ENCODE data around the gene PPM1M. TPM values are rescaled to one million over a fixed set of nuclear protein-coding genes. Genes with fewer than 3 reads are reported as not detected.

Gene PPM1M
- polyA plus RNA-seq, 1 donor from 2014 or later: 1.1 TPM

DNA sequence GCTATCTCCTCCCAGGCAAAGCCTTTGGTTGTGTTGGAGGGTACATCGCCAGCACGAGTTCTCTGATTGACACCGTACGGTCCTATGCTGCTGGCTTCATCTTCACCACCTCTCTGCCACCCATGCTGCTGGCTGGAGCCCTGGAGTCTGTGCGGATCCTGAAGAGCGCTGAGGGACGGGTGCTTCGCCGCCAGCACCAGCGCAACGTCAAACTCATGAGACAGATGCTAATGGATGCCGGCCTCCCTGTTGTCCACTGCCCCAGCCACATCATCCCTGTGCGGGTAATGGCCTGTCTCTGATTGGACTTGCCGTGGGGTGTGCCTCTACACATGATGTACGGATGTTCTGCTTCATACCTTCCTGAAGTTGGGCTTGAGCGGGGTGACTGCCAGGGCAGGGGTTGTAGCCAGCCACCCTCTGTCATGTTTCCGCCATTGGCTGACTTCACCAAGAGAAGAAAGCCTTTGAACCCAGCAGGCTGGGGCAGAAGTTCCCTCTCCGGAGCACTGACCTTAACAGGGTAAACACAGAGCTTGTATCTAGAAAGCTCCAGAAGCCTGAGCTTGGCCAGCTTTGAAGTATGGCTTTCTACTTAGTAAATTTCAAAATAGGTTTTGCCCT lies 34.2 kb upstream of the PPM1M start:
- Histone ChIP-seq H3K4me2 (ENCODE audit: low read length) (no peak overlapping the region), H3K27me3 (ENCODE audit: insufficient read depth, low read depth, low read length) (no peaks in the 10 kb centered on the region), H3K27ac (ENCODE audit: low read length) (no peak overlapping the region), H2AFZ (ENCODE audit: low read depth, low read length) (no peak overlapping the region), H3F3A (ENCODE audit: insufficient read depth, low read length, poor library complexity, severe bottlenecking) (no peaks in the 10 kb centered on the region), H3K79me2 (replicated peaks; ENCODE audit: insufficient read depth, low read length) (no peaks in the 10 kb centered on the region), H3K9ac (ENCODE audit: low read length) (no peak overlapping the region), H3K4me3 (ENCODE audit: low read length) (no peak overlapping the region), H3K9me2 (ENCODE audit: insufficient read depth, low read length) (no peaks in the 10 kb centered on the region), H3K36me3 (ENCODE audit: insufficient read depth, low read length) (peaks cover 3% of the 10 kb centered on the region), H3K9me3 (ENCODE audit: low read length) (no peaks in the 10 kb centered on the region), H4K20me1 (ENCODE audit: insufficient read depth) (no peaks in the 10 kb centered on the region)
- TF ChIP-seq TAF1 (IDR thresholded peaks at IDR 0.05; ENCODE audit: low read depth): no peak
- TF ChIP-seq, protein P1, sequence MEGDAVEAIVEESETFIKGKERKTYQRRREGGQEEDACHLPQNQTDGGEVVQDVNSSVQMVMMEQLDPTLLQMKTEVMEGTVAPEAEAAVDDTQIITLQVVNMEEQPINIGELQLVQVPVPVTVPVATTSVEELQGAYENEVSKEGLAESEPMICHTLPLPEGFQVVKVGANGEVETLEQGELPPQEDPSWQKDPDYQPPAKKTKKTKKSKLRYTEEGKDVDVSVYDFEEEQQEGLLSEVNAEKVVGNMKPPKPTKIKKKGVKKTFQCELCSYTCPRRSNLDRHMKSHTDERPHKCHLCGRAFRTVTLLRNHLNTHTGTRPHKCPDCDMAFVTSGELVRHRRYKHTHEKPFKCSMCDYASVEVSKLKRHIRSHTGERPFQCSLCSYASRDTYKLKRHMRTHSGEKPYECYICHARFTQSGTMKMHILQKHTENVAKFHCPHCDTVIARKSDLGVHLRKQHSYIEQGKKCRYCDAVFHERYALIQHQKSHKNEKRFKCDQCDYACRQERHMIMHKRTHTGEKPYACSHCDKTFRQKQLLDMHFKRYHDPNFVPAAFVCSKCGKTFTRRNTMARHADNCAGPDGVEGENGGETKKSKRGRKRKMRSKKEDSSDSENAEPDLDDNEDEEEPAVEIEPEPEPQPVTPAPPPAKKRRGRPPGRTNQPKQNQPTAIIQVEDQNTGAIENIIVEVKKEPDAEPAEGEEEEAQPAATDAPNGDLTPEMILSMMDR (IDR thresholded peaks at IDR 0.05; ENCODE audit: poor library complexity, severe bottlenecking): no peak
- TF ChIP-seq EZH2 (IDR thresholded peaks at IDR 0.05; ENCODE audit: borderline replicate concordance, insufficient read depth, low read length, poor library complexity, severe bottlenecking): no peak
- no peak for TF ChIP-seq MXI1 (conservative IDR thresholded peaks at IDR 0.05; ENCODE audit: poor library complexity, severe bottlenecking)
- no peak for TF ChIP-seq SMC3 (conservative IDR thresholded peaks at IDR 0.05; ENCODE audit: poor library complexity)
- no peak for TF ChIP-seq POLR2AphosphoS5 (IDR thresholded peaks at IDR 0.05)
- TF ChIP-seq RAD21 (conservative IDR thresholded peaks at IDR 0.05): no peak
- TF ChIP-seq, protein P2, sequence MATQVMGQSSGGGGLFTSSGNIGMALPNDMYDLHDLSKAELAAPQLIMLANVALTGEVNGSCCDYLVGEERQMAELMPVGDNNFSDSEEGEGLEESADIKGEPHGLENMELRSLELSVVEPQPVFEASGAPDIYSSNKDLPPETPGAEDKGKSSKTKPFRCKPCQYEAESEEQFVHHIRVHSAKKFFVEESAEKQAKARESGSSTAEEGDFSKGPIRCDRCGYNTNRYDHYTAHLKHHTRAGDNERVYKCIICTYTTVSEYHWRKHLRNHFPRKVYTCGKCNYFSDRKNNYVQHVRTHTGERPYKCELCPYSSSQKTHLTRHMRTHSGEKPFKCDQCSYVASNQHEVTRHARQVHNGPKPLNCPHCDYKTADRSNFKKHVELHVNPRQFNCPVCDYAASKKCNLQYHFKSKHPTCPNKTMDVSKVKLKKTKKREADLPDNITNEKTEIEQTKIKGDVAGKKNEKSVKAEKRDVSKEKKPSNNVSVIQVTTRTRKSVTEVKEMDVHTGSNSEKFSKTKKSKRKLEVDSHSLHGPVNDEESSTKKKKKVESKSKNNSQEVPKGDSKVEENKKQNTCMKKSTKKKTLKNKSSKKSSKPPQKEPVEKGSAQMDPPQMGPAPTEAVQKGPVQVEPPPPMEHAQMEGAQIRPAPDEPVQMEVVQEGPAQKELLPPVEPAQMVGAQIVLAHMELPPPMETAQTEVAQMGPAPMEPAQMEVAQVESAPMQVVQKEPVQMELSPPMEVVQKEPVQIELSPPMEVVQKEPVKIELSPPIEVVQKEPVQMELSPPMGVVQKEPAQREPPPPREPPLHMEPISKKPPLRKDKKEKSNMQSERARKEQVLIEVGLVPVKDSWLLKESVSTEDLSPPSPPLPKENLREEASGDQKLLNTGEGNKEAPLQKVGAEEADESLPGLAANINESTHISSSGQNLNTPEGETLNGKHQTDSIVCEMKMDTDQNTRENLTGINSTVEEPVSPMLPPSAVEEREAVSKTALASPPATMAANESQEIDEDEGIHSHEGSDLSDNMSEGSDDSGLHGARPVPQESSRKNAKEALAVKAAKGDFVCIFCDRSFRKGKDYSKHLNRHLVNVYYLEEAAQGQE (IDR thresholded peaks at IDR 0.05; ENCODE audit: borderline replicate concordance): no peak
- no peak for TF ChIP-seq EP300 (conservative IDR thresholded peaks at IDR 0.05; ENCODE audit: poor library complexity, severe bottlenecking)

DNA sequence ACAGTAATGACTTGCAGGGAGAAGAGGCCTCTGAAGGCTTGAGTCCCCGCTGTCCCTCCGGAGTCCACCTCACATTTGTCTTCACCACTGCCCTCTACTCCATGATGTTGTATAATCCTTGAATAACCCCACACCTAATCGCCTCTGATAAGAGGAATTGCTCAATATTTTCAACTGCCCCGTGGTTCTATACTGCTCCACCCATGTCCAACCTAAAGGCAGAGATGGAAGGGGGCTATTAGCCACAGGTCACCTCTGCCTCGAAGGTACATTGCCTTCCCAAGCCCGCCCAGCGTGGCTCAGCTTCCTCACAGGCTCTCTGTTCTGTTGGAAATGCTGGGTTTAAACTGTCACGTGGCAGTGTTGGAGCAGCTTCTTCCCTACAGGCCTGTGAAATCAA lies 32.6 kb upstream of the PPM1M start:
- H3K4me3 ChIP-seq (ENCODE audit: low read length): no peak overlapping the region
- no peak overlapping the region for H2AFZ ChIP-seq (ENCODE audit: low read depth, low read length)
- H3K9me3 ChIP-seq (ENCODE audit: low read length): no peaks in the 10 kb centered on the region
- H3K27ac ChIP-seq (ENCODE audit: low read length): no peak overlapping the region
- no peaks in the 10 kb centered on the region for H3F3A ChIP-seq (ENCODE audit: insufficient read depth, low read length, poor library complexity, severe bottlenecking)
- no peaks in the 10 kb centered on the region for H3K27me3 ChIP-seq (ENCODE audit: insufficient read depth, low read depth, low read length)
- peaks cover 3% of the 10 kb centered on the region for H3K36me3 ChIP-seq (ENCODE audit: insufficient read depth, low read length)
- H3K9me2 ChIP-seq (ENCODE audit: insufficient read depth, low read length): no peaks in the 10 kb centered on the region
- H3K9ac ChIP-seq (ENCODE audit: low read length): no peak overlapping the region
- H3K4me2 ChIP-seq (ENCODE audit: low read length): no peak overlapping the region
- no peaks in the 10 kb centered on the region for H4K20me1 ChIP-seq (ENCODE audit: insufficient read depth)
- H3K79me2 ChIP-seq (replicated peaks; ENCODE audit: insufficient read depth, low read length): no peaks in the 10 kb centered on the region
- no peak for TF ChIP-seq MXI1 (conservative IDR thresholded peaks at IDR 0.05; ENCODE audit: poor library complexity, severe bottlenecking)
- TF ChIP-seq SMC3 (conservative IDR thresholded peaks at IDR 0.05; ENCODE audit: poor library complexity): no peak
- TF ChIP-seq EZH2 (IDR thresholded peaks at IDR 0.05; ENCODE audit: borderline replicate concordance, insufficient read depth, low read length, poor library complexity, severe bottlenecking): no peak
- no peak for TF ChIP-seq TAF1 (IDR thresholded peaks at IDR 0.05; ENCODE audit: low read depth)
- TF ChIP-seq, protein P2 (IDR thresholded peaks at IDR 0.05; ENCODE audit: borderline replicate concordance): no peak
